B cell (primary cell): ENCODE measurements around the gene LRRC14B. TPM values are rescaled to one million over a fixed set of nuclear protein-coding genes. Genes with fewer than 3 reads are reported as not detected.

Source experiments
- ATAC-seq: fragments of 200-7000 bp; cut with Tn5 transposase; one replicate; pipeline ENCODE4 v1.10.0; 2021; ENCODE audit warnings: low read depth, mild to moderate bottlenecking, moderate number of reproducible peaks, moderate library complexity
- CTCF ChIA-PET: fragments of 350-600 bp; sonication (Branson Sonifier 250); formaldehyde crosslinking; loops from one replicate; lab custom pipeline; 2021; ENCODE audit warnings: antibody characterized with exemption, inconsistent platforms; lab: Charles Lee
- POLR2A ChIA-PET: fragments of 350-600 bp; sonication (Branson Sonifier 250); formaldehyde crosslinking; loops from one replicate; lab custom pipeline; 2021; ENCODE audit warnings: antibody characterized with exemption; lab: Charles Lee
- DNase-seq: peaks from one replicate; pipeline ENCODE4 v3.0.0; 2013
- H2AFZ ChIP-seq: 2 replicates; pipeline ENCODE4 v1.6.1; 2012; ENCODE audit warnings: mild to moderate bottlenecking, low read depth, low read length; ENCODE audit not compliant: insufficient read depth, poor library complexity, severe bottlenecking
- H3K27ac ChIP-seq, 2 donors: 1 replicate in 1 of 2; 2 replicates in 1 of 2; pipeline ENCODE4 v1.5.1; 2012 to 2013; ENCODE audit warnings: low read length in 2 of 2, mild to moderate bottlenecking in 2 of 2, moderate library complexity in 1 of 2
- H3K27me3 ChIP-seq, 4 experiments: fragments of 200-600 bp in 1 of 4; sonication (generic) in 1 of 4; replicated peaks in 1 of 4; 1 replicate in 2 of 4; 2 replicates in 2 of 4; pipeline versions ENCODE4 v1.6.1 to v1.7.0; 2013 to 2016; ENCODE audit warnings: low read length in 3 of 4, mild to moderate bottlenecking in 2 of 4, mixed read lengths in 1 of 4, moderate library complexity in 1 of 4; ENCODE audit not compliant: insufficient read depth in 4 of 4, control insufficient read depth in 3 of 4; ENCODE audit errors: control extremely low read depth in 1 of 4
- H3K36me3 ChIP-seq, 2 experiments: replicated peaks in 1 of 2; 1 replicate in 1 of 2; 2 replicates in 1 of 2; pipeline versions ENCODE4 v1.6.1 to v1.7.1; 2013; ENCODE audit warnings: low read length in 1 of 2; ENCODE audit not compliant: insufficient read depth in 2 of 2, control insufficient read depth in 1 of 2; ENCODE audit errors: control extremely low read depth in 1 of 2, extremely low read depth in 1 of 2
- H3K4me1 ChIP-seq, 2 donors: fragments of 200-600 bp in 1 of 2; sonication (generic) in 1 of 2; 1 replicate in 1 of 2; 2 replicates in 1 of 2; pipeline versions ENCODE4 v1.5.1 to v1.6.1; 2013 to 2017; ENCODE audit warnings: low read length in 2 of 2; ENCODE audit not compliant: control insufficient read depth in 2 of 2, insufficient read depth in 2 of 2
- H3K4me2 ChIP-seq: replicated peaks from 2 replicates; pipeline ENCODE3; 2012; ENCODE audit warnings: mild to moderate bottlenecking, low read depth, low read length; ENCODE audit not compliant: poor library complexity, severe bottlenecking
- H3K4me3 ChIP-seq, 5 experiments: fragments of 200-600 bp in 1 of 5; sonication (generic) in 1 of 5; 1 replicate in 3 of 5; 2 replicates in 2 of 5; pipeline versions ENCODE4 v1.5.1 to v1.7.0; 2011 to 2016; ENCODE audit warnings: low read length in 4 of 5, mild to moderate bottlenecking in 4 of 5, low read depth in 2 of 5, control low read depth in 1 of 5, moderate library complexity in 1 of 5; ENCODE audit not compliant: insufficient read depth in 1 of 5; ENCODE audit errors: control extremely low read depth in 1 of 5, extremely low read depth in 1 of 5
- H3K79me2 ChIP-seq: fragments of 200-600 bp; sonication (generic); one replicate; pipeline ENCODE4 v1.6.0; 2016; ENCODE audit warnings: low read length; ENCODE audit not compliant: control insufficient read depth, insufficient read depth
- H3K9ac ChIP-seq: fragments of 200-600 bp; sonication (generic); 2 replicates; pipeline ENCODE4 v1.6.1; 2017; ENCODE audit warnings: mild to moderate bottlenecking, low read length, moderate library complexity
- H3K9me3 ChIP-seq, 3 donors: one replicate each; pipeline versions ENCODE4 v1.6.1 to v1.7.1; 2013; ENCODE audit warnings: low read length in 2 of 3; ENCODE audit not compliant: control insufficient read depth in 2 of 3, insufficient read depth in 1 of 3; ENCODE audit errors: control extremely low read depth in 1 of 3
- H4K20me1 ChIP-seq: 2 replicates; pipeline ENCODE4 v1.6.0; 2012; ENCODE audit warnings: mild to moderate bottlenecking, low read length; ENCODE audit not compliant: insufficient read depth, control insufficient read depth, poor library complexity, severe bottlenecking
- H3K27ac Mint-ChIP-seq: one replicate; pipeline ENCODE4 v1.8.0; 2021; ENCODE audit warnings: mixed read lengths
- H3K27me3 Mint-ChIP-seq: one replicate; pipeline ENCODE4 v1.8.0; 2021; ENCODE audit warnings: mixed read lengths
- H3K4me1 Mint-ChIP-seq: one replicate; pipeline ENCODE4 v1.8.0; 2021; ENCODE audit warnings: mixed read lengths
- H3K4me3 Mint-ChIP-seq: one replicate; pipeline ENCODE4 v1.8.0; 2021; ENCODE audit warnings: mixed read lengths
- H3K9me3 Mint-ChIP-seq: one replicate; pipeline ENCODE4 v1.8.0; 2022; ENCODE audit warnings: mixed read lengths; ENCODE audit not compliant: insufficient read depth
- CTCF ChIP-seq: fragments of 200-600 bp; IDR thresholded peaks from one replicate; pipeline ENCODE4 v1.8.0; 2022; ENCODE audit warnings: antibody characterized with exemption, mild to moderate bottlenecking
- EZH2 ChIP-seq: IDR thresholded peaks from 2 replicates; pipeline ENCODE4 v1.6.1; 2012; ENCODE audit warnings: borderline replicate concordance, low read depth, mild to moderate bottlenecking, moderate library complexity, low read length; ENCODE audit not compliant: insufficient read depth, poor library complexity, severe bottlenecking
- WGBS: methylation state at CpG from one replicate; pipeline ENCODE4 v1.1.5; 2013; ENCODE audit warnings: missing lambda C conversion rate; ENCODE audit not compliant: insufficient coverage; 5-methylcytosine and 5-hydroxymethylcytosine counted together
- intact Hi-C: fragments of 100-400 bp; cut with micrococcal nuclease; formaldehyde crosslinking; loops from one replicate; pipeline ENCODE4 v1.10.0; 2022
- polyA plus RNA-seq: library from polyadenylated mRNA; depleted of rRNA; stranded (reverse); fragments of >200 nt; gene quantifications from 2 replicates; pipeline ENCODE4 v1.2.3, GENCODE V29; 2012
- total RNA-seq, 2 donors: library from RNA; stranded (reverse); fragments of 120-200 nt in 1 of 2; gene quantifications; 1 replicate in 1 of 2; 2 replicates in 1 of 2; pipeline versions ENCODE4 v1.2.3 to v1.2.4, GENCODE V29; 2013 to 2022

Gene LRRC14B
- total and polyA plus RNA-seq, 2 donors (not counting 1 experiment from before 2014, with no cell fraction given): 0.06 TPM; not detected in 1

GRCh38 chr5:199197-199949, 8.1 kb downstream of the LRRC14B start:
- Histone ChIP-seq H2AFZ (no peak overlapping the region), H3K27ac (no peak overlapping the region), H4K20me1 (peaks cover 15% of the 10 kb centered on the region), H3K4me2 (no peak overlapping the region), H3K79me2 (no peaks in the 10 kb centered on the region), H3K9ac (no peak overlapping the region), H3K9me3 (no peaks in the 10 kb centered on the region), H3K4me1 (peaks cover 0 to 6% of the 10 kb centered on the region in 2 donors), H3K27me3 (no peaks in the 10 kb centered on the region), H3K36me3 (peaks cover 0 to 14% of the 10 kb centered on the region in 2 experiments), H3K4me3 (no peak overlapping the region)
- TF ChIP-seq EZH2: no peak
- DNase-seq: no peak
- no peak overlapping the region for H3K4me3 Mint-ChIP-seq
- H3K4me1 Mint-ChIP-seq: peaks cover 15% of the 10 kb centered on the region
- intact Hi-C loops: no loop called here
- no peak overlapping the region for H3K27ac Mint-ChIP-seq
- H3K9me3 Mint-ChIP-seq: no peaks in the 10 kb centered on the region
- 98% methylated on average over 16 of the region's 16 CpGs for WGBS
- POLR2A ChIA-PET: no interaction called here
- H3K27me3 Mint-ChIP-seq: no peaks in the 10 kb centered on the region
- CTCF ChIA-PET: interaction anchor here (1.1 kb wide), 1 partner anchor 11 kb away, joined by 4 read pairs; no protein-coding TSS in a partner anchor
- no peak for ATAC-seq

GRCh38 chr5:199950-200645, 8.8 kb downstream of the LRRC14B start:
- Histone ChIP-seq H3K27me3 (no peaks in the 10 kb centered on the region), H3K4me3 (no peak overlapping the region), H3K36me3 (peaks cover 0 to 21% of the 10 kb centered on the region in 2 experiments), H3K4me1 (peaks cover 0 to 6% of the 10 kb centered on the region in 2 donors), H3K4me2 (no peak overlapping the region), H3K9ac (no peak overlapping the region), H2AFZ (no peak overlapping the region), H3K9me3 (no peaks in the 10 kb centered on the region), H3K79me2 (no peaks in the 10 kb centered on the region), H4K20me1 (peaks cover 15% of the 10 kb centered on the region), H3K27ac (no peak overlapping the region)
- DNase-seq (no peak), ATAC-seq (no peak)
- H3K27ac Mint-ChIP-seq: no peak overlapping the region
- ChIA-PET CTCF (interaction anchor here (1.1 kb wide), 1 partner anchor 11 kb away, joined by 4 read pairs; no protein-coding TSS in a partner anchor), POLR2A (no interaction called here)
- TF ChIP-seq EZH2: no peak
- no peak for TF ChIP-seq CTCF
- H3K4me1 Mint-ChIP-seq: peaks cover 15% of the 10 kb centered on the region
- no peaks in the 10 kb centered on the region for H3K9me3 Mint-ChIP-seq
- WGBS: 96% methylated on average over 23 of the region's 23 CpGs
- intact Hi-C loops: no loop called here
- H3K27me3 Mint-ChIP-seq: no peaks in the 10 kb centered on the region
- H3K4me3 Mint-ChIP-seq: no peak overlapping the region
